SW 1271 (cell line): Measurements from ENCODE around the gene TMIGD3.
"Not testable (repeated sequence)": the region's sequence is repeated elsewhere in the genome, so short reads cannot be mapped to it uniquely, and the experiment has no call there.

Experiments used
- DNase-seq, 2 experiments: peaks; one replicate each; lab custom pipeline; 2025; lab: John Stamatoyannopoulos, UW

Gene TMIGD3

GRCh38 chr1:111503585-111504060 is at the start of gene TMIGD3, which contains the start of gene ADORA3:
Gene TMIGD3 (minus strand): TSS chr1:111503633. CDS start chr1:111503354, 279 bp downstream.
Gene ADORA3 (minus strand): TSS chr1:111503633. CDS start chr1:111503354, 279 bp downstream.
- no peak for DNase-seq

- peak in 1 of 2 experiments; percentile 11 for DNase-seq
Observed at GRCh38 chr1:111553196-111553595, 49.8 kb upstream of the TMIGD3 start.

GRCh38 chr1:111552587-111552986 is 49.2 kb upstream of the TMIGD3 start:
- no peak for DNase-seq

GRCh38 chr1:111551623-111552411 is 48.4 kb upstream of the TMIGD3 start:
- no peak for DNase-seq

- not testable (repeated sequence) for DNase-seq
Observed at GRCh38 chr1:111547786-111548185, 44.4 kb upstream of the TMIGD3 start.

- no peak for DNase-seq
Observed at GRCh38 chr1:111542187-111542586, 38.8 kb upstream of the TMIGD3 start.

- peak in 1 of 2 experiments; percentile 33 for DNase-seq
Observed at GRCh38 chr1:111541721-111542120, 38.3 kb upstream of the TMIGD3 start.

- DNase-seq: no peak
Observed at GRCh38 chr1:111540928-111541327, 37.5 kb upstream of the TMIGD3 start.

- no peak for DNase-seq
Observed at GRCh38 chr1:111538343-111539025, 35.1 kb upstream of the TMIGD3 start.

GRCh38 chr1:111535256-111536191 is 32.1 kb upstream of the TMIGD3 start:
- no peak for DNase-seq

- no peak for DNase-seq
Observed at GRCh38 chr1:111520053-111520452, 16.6 kb upstream of the TMIGD3 start.

GRCh38 chr1:111517469-111518225 is 14.2 kb upstream of the TMIGD3 start:
- no peak for DNase-seq

- DNase-seq: no peak
Observed at GRCh38 chr1:111516005-111516535, 12.6 kb upstream of the TMIGD3 start.

- no peak for DNase-seq
Observed at GRCh38 chr1:111515291-111516004, 12.0 kb upstream of the TMIGD3 start.

GRCh38 chr1:111513410-111514020 is 10.1 kb upstream of the TMIGD3 start:
- no peak for DNase-seq

GRCh38 chr1:111512931-111513330 is 9.5 kb upstream of the TMIGD3 start:
- DNase-seq: no peak

- DNase-seq: no peak
Observed at GRCh38 chr1:111512132-111512889, 8.9 kb upstream of the TMIGD3 start.

GRCh38 chr1:111511370-111511769 is 7.9 kb upstream of the TMIGD3 start:
- no peak for DNase-seq

- no peak for DNase-seq
Observed at GRCh38 chr1:111509997-111510375, 6.6 kb upstream of the TMIGD3 start.
